Measurements from ENCODE around the gene TMEM163. TPM values are rescaled to one million over a fixed set of nuclear protein-coding genes. Genes with fewer than 3 reads are reported as not detected.

TMEM163 gene
- total RNA-seq, 1 donor from 2014 or later, result not detected

GRCh38 chr2:134453476-134453875 lies 265.3 kb downstream of the TMEM163 start:
- no peaks in the 10 kb centered on the region for H3K36me3 Mint-ChIP-seq (ENCODE audit: unreplicated experiment)
- no peak overlapping the region for H3K4me3 Mint-ChIP-seq (ENCODE audit: unreplicated experiment)
- H3K4me1 Mint-ChIP-seq (ENCODE audit: unreplicated experiment), result no peaks in the 10 kb centered on the region
- H3K27me3 Mint-ChIP-seq (ENCODE audit: unreplicated experiment), result no peaks in the 10 kb centered on the region
- no peak for DNase-seq (ENCODE audit: extremely low spot score, unreplicated experiment)
- no peaks in the 10 kb centered on the region for H3K9me3 Mint-ChIP-seq (ENCODE audit: unreplicated experiment)
- no peak overlapping the region for H3K27ac Mint-ChIP-seq (ENCODE audit: unreplicated experiment)
- no peak for TF ChIP-seq CTCF (IDR thresholded peaks at IDR 0.05)

GRCh38 chr2:134452042-134452733 lies 266.6 kb downstream of the TMEM163 start:
- H3K36me3 Mint-ChIP-seq (ENCODE audit: unreplicated experiment), result no peaks in the 10 kb centered on the region
- no peaks in the 10 kb centered on the region for H3K4me1 Mint-ChIP-seq (ENCODE audit: unreplicated experiment)
- H3K4me3 Mint-ChIP-seq (ENCODE audit: unreplicated experiment), result no peak overlapping the region
- DNase-seq (ENCODE audit: extremely low spot score, unreplicated experiment), result no peak
- H3K9me3 Mint-ChIP-seq (ENCODE audit: unreplicated experiment), result no peaks in the 10 kb centered on the region
- no peaks in the 10 kb centered on the region for H3K27me3 Mint-ChIP-seq (ENCODE audit: unreplicated experiment)
- no peak overlapping the region for H3K27ac Mint-ChIP-seq (ENCODE audit: unreplicated experiment)
- TF ChIP-seq CTCF (IDR thresholded peaks at IDR 0.05), result no peak

- TF ChIP-seq CTCF (IDR thresholded peaks at IDR 0.05), result no peak
- H3K36me3 Mint-ChIP-seq (ENCODE audit: unreplicated experiment), result peaks cover 2% of the 10 kb centered on the region
- peaks cover 5% of the 10 kb centered on the region for H3K4me1 Mint-ChIP-seq (ENCODE audit: unreplicated experiment)
- no peak overlapping the region for H3K4me3 Mint-ChIP-seq (ENCODE audit: unreplicated experiment)
- DNase-seq (ENCODE audit: extremely low spot score, unreplicated experiment), result no peak
- H3K27me3 Mint-ChIP-seq (ENCODE audit: unreplicated experiment), result no peaks in the 10 kb centered on the region
- no peak overlapping the region for H3K27ac Mint-ChIP-seq (ENCODE audit: unreplicated experiment)
- H3K9me3 Mint-ChIP-seq (ENCODE audit: unreplicated experiment), result no peaks in the 10 kb centered on the region
Measured at GRCh38 chr2:134451347-134451630, 267.5 kb downstream of the TMEM163 start.

- no peak for TF ChIP-seq CTCF (IDR thresholded peaks at IDR 0.05)
- no peak for DNase-seq (ENCODE audit: extremely low spot score, unreplicated experiment)
- Mint-ChIP-seq H3K4me3 (ENCODE audit: unreplicated experiment) (no peak overlapping the region), H3K36me3 (ENCODE audit: unreplicated experiment) (peaks cover 2% of the 10 kb centered on the region), H3K27ac (ENCODE audit: unreplicated experiment) (no peak overlapping the region), H3K9me3 (ENCODE audit: unreplicated experiment) (no peaks in the 10 kb centered on the region), H3K4me1 (ENCODE audit: unreplicated experiment) (peaks cover 14% of the 10 kb centered on the region), H3K27me3 (ENCODE audit: unreplicated experiment) (no peaks in the 10 kb centered on the region)
Measured at GRCh38 chr2:134449751-134450513, 268.9 kb downstream of the TMEM163 start.

GRCh38 chr2:134449157-134449556 lies 269.6 kb downstream of the TMEM163 start:
- peaks cover 14% of the 10 kb centered on the region for H3K4me1 Mint-ChIP-seq (ENCODE audit: unreplicated experiment)
- H3K36me3 Mint-ChIP-seq (ENCODE audit: unreplicated experiment), result peaks cover 2% of the 10 kb centered on the region
- DNase-seq (ENCODE audit: extremely low spot score, unreplicated experiment), result no peak
- no peak for TF ChIP-seq CTCF (IDR thresholded peaks at IDR 0.05)
- no peak overlapping the region for H3K27ac Mint-ChIP-seq (ENCODE audit: unreplicated experiment)
- H3K27me3 Mint-ChIP-seq (ENCODE audit: unreplicated experiment), result no peaks in the 10 kb centered on the region
- no peaks in the 10 kb centered on the region for H3K9me3 Mint-ChIP-seq (ENCODE audit: unreplicated experiment)
- H3K4me3 Mint-ChIP-seq (ENCODE audit: unreplicated experiment), result no peak overlapping the region
